Fibroblast of lung (primary cell): Measurements from ENCODE around the gene MNT. TPM values are rescaled to one million over a fixed set of nuclear protein-coding genes. Genes with fewer than 3 reads are reported as not detected.

ENCODE experiments used
- DNase-seq, 2 donors: peaks; one replicate each; pipeline versions ENCODE4 v3.0.0 to v3.0.0-alpha.2; 2010; ENCODE audit warnings: low read depth in 2 of 2
- H2AFZ ChIP-seq: 2 replicates; pipeline ENCODE4 v1.5.1; 2012; ENCODE audit warnings: low read length, control low read depth, inconsistent platforms
- H3K27ac ChIP-seq: 2 replicates; pipeline ENCODE4 v1.5.1; 2011; ENCODE audit warnings: low read length, control low read depth; ENCODE audit not compliant: insufficient read depth
- H3K27me3 ChIP-seq: 2 replicates; pipeline ENCODE4 v1.5.1; 2011; ENCODE audit warnings: mild to moderate bottlenecking, low read length; ENCODE audit not compliant: control insufficient read depth, insufficient read depth
- H3K36me3 ChIP-seq: 2 replicates; pipeline ENCODE4 v1.5.1; 2011; ENCODE audit warnings: low read length; ENCODE audit not compliant: control insufficient read depth, insufficient read depth
- H3K4me1 ChIP-seq: 2 replicates; pipeline ENCODE4 v1.5.1; 2011; ENCODE audit warnings: low read length; ENCODE audit not compliant: control insufficient read depth, insufficient read depth; ENCODE audit errors: extremely low read depth
- H3K4me2 ChIP-seq: 2 replicates; pipeline ENCODE4 v1.5.1; 2011; ENCODE audit warnings: low read length, control low read depth; ENCODE audit not compliant: insufficient read depth; ENCODE audit errors: extremely low read depth
- H3K4me3 ChIP-seq, 4 experiments: fragments of 200-600 bp in 1 of 4; sonication (generic) in 1 of 4; replicated peaks in 1 of 4; 2 replicates each; pipeline ENCODE4 v1.5.1; 2011 to 2016; ENCODE audit warnings: low read length in 4 of 4, low read depth in 3 of 4, mild to moderate bottlenecking in 3 of 4, control low read depth in 2 of 4, inconsistent platforms in 1 of 4, mixed read lengths in 1 of 4; ENCODE audit not compliant: insufficient read depth in 1 of 4; ENCODE audit errors: control extremely low read depth in 1 of 4
- H3K79me2 ChIP-seq: 2 replicates; pipeline ENCODE4 v1.5.1; 2012; ENCODE audit warnings: mild to moderate bottlenecking, low read length, inconsistent platforms; ENCODE audit not compliant: control insufficient read depth, insufficient read depth
- H3K9ac ChIP-seq: 2 replicates; pipeline ENCODE4 v1.5.1; 2011; ENCODE audit warnings: mild to moderate bottlenecking, low read length, control low read depth; ENCODE audit not compliant: insufficient read depth
- H3K9me3 ChIP-seq: 2 replicates; pipeline ENCODE4 v1.5.1; 2012; ENCODE audit warnings: low read depth, low read length; ENCODE audit not compliant: control insufficient read depth, insufficient read depth
- H4K20me1 ChIP-seq: 2 replicates; pipeline ENCODE4 v1.5.1; 2011; ENCODE audit warnings: low read length; ENCODE audit not compliant: control insufficient read depth, insufficient read depth; ENCODE audit errors: extremely low read depth
- CTCF ChIP-seq, 2 donors: IDR thresholded peaks in 1 of 2; conservative IDR thresholded peaks in 1 of 2; 1 replicate in 1 of 2; 2 replicates in 1 of 2; pipeline ENCODE4 v1.5.1; 2011 to 2012; ENCODE audit warnings: low read length in 2 of 2, control low read depth in 1 of 2, inconsistent platforms in 1 of 2, low read depth in 1 of 2, mild to moderate bottlenecking in 1 of 2
- EZH2 ChIP-seq: IDR thresholded peaks from 2 replicates; pipeline ENCODE4 v1.5.1; 2012; ENCODE audit warnings: low read length, control low read depth, mild to moderate bottlenecking; ENCODE audit errors: missing control alignments
- polyA plus RNA-seq, 2 donors: library from polyadenylated mRNA; depleted of rRNA in 1 of 2; stranded (reverse) in 1 of 2; unstranded in 1 of 2; fragments of >200 nt; gene quantifications; 2 replicates each; pipeline ENCODE4 v1.2.1, GENCODE V29; 2011 to 2012; ENCODE audit warnings: missing spikeins in 1 of 2
- total RNA-seq: library from RNA; depleted of rRNA; stranded (reverse); fragments of >200 nt; gene quantifications from 2 replicates; pipeline ENCODE4 v1.2.1, GENCODE V29; 2014

MNT gene
- total and polyA plus RNA-seq, 2 donors (not counting 1 experiment from before 2014, with no cell fraction given), result 1.7 to 8.4 TPM

GRCh38 chr17:2410951-2411350 is 10.1 kb upstream of the MNT start:
- Histone ChIP-seq H4K20me1 (no peaks in the 10 kb centered on the region), H3K27me3 (no peaks in the 10 kb centered on the region), H3K36me3 (peaks cover 4% of the 10 kb centered on the region), H3K4me3 (no peak overlapping the region), H2AFZ (no peak overlapping the region), H3K4me2 (no peak overlapping the region), H3K9me3 (no peaks in the 10 kb centered on the region), H3K4me1 (peaks cover 18% of the 10 kb centered on the region), H3K27ac (no peak overlapping the region), H3K9ac (no peak overlapping the region), H3K79me2 (no peaks in the 10 kb centered on the region)
- TF ChIP-seq EZH2 (no peak), CTCF (conservative IDR thresholded peaks at IDR 0.05 in 1 of 2, IDR thresholded peaks at IDR 0.05 in 1 of 2; ENCODE audit: low read depth in 1 of 2, low read length in 2 of 2) (no peak)
- DNase-seq, result no peak

GRCh38 chr17:2406903-2407790 is 6.3 kb upstream of the MNT start:
- Histone ChIP-seq H3K9me3 (no peaks in the 10 kb centered on the region), H3K79me2 (no peaks in the 10 kb centered on the region), H3K36me3 (no peaks in the 10 kb centered on the region), H3K9ac (peak overlapping the region; percentile 1), H3K27me3 (no peaks in the 10 kb centered on the region), H3K4me1 (peaks cover 39% of the 10 kb centered on the region), H3K4me3 (no peak overlapping the region), H4K20me1 (no peaks in the 10 kb centered on the region), H3K4me2 (peak overlapping the region; percentile 52), H2AFZ (no peak overlapping the region), H3K27ac (peak overlapping the region; percentile 90)
- DNase-seq, result peak; percentile 92 to 93
- no peak for TF ChIP-seq CTCF (conservative IDR thresholded peaks at IDR 0.05 in 1 of 2, IDR thresholded peaks at IDR 0.05 in 1 of 2; ENCODE audit: low read depth in 1 of 2, low read length in 2 of 2)
- TF ChIP-seq EZH2, result no peak

- Histone ChIP-seq H4K20me1 (no peaks in the 10 kb centered on the region), H3K9me3 (no peaks in the 10 kb centered on the region), H3K27me3 (no peaks in the 10 kb centered on the region), H3K9ac (peak overlapping the region; percentile 32), H3K27ac (peak overlapping the region; percentile 90), H3K36me3 (no peaks in the 10 kb centered on the region), H3K4me1 (peaks cover 39% of the 10 kb centered on the region), H2AFZ (no peak overlapping the region), H3K4me3 (no peak overlapping the region), H3K4me2 (peak overlapping the region; percentile 52), H3K79me2 (no peaks in the 10 kb centered on the region)
- TF ChIP-seq CTCF (conservative IDR thresholded peaks at IDR 0.05 in 1 of 2, IDR thresholded peaks at IDR 0.05 in 1 of 2; ENCODE audit: low read depth in 1 of 2, low read length in 2 of 2) (no peak), EZH2 (no peak)
- DNase-seq, result no peak
These were observed 5.5 kb upstream of the MNT start for GRCh38 chr17:2406271-2406902.
